Mucosa of descending colon (tissue), 3 donors: ENCODE data around the gene KIAA0232. TPM values are rescaled to one million over a fixed set of nuclear protein-coding genes. Genes with fewer than 3 reads are reported as not detected.

Source experiments
- ATAC-seq: fragments of 200-7000 bp; cut with Tn5 transposase; one replicate; pipeline ENCODE4 v1.9.1; 2020; ENCODE audit warnings: mild to moderate bottlenecking, moderate library complexity
- DNase-seq, 3 donors: peaks; one replicate each; pipeline ENCODE4 v3.0.0-alpha.2; 2020
- H3K36me3 ChIP-seq: fragments of 200-600 bp; one replicate; pipeline ENCODE4 v1.8.0; 2021; ENCODE audit warnings: low read depth, mild to moderate bottlenecking
- H3K4me1 ChIP-seq: fragments of 200-600 bp; one replicate; pipeline ENCODE4 v1.8.0; 2021; ENCODE audit warnings: low read depth, mild to moderate bottlenecking
- H3K4me3 ChIP-seq: fragments of 200-600 bp; one replicate; pipeline ENCODE4 v1.8.0; 2021; ENCODE audit warnings: mild to moderate bottlenecking
- H3K9me3 ChIP-seq: fragments of 200-600 bp; one replicate; pipeline ENCODE4 v1.8.0; 2021; ENCODE audit warnings: mild to moderate bottlenecking
- CTCF ChIP-seq: fragments of 200-600 bp; IDR thresholded peaks from one replicate; pipeline ENCODE4 v1.8.0; 2022; ENCODE audit warnings: antibody characterized with exemption, mild to moderate bottlenecking
- intact Hi-C, 2 donors: fragments of 100-400 bp; cut with DNase I in 1 of 2; cut with micrococcal nuclease in 1 of 2; formaldehyde crosslinking; loops; one replicate each; pipeline versions ENCODE4 v1.11.0 to v1.11.1; 2022; cut with DNase I, micrococcal nuclease
- total RNA-seq, 3 donors: library from RNA; stranded (reverse); fragmentation: NEBNext Ultra II Directional in 2 of 3; extraction: Animal tissue kit (Norgen Biotek cat#: 25700) in 2 of 3; gene quantifications; one replicate each; pipeline versions ENCODE4 v1.2.1 to v1.2.4, GENCODE V29; 2021 to 2023
- donor health status: DM: no; HTN: no; CAD: no; lungs with moderate emphysema.
- donor health status: DM: no; HTN: no; CAD: no.
- donor health status: DM: no; HTN: yes; CAD: no.

The KIAA0232 gene
- total RNA-seq, 3 donors from 2014 or later: 31.5 to 47.4 (median 46.6) TPM

GRCh38 chr4:6932918-6933317 is 150.4 kb downstream of the KIAA0232 start:
- DNase-seq: no peak
- TF ChIP-seq CTCF: no peak
- intact Hi-C loops: no loop called here
- Histone ChIP-seq H3K4me1 (peaks cover 36% of the 10 kb centered on the region), H3K4me3 (no peak overlapping the region), H3K36me3 (no peaks in the 10 kb centered on the region), H3K9me3 (no peaks in the 10 kb centered on the region)
- ATAC-seq: no peak

Other genes with a start within 250 kb of the KIAA0232 start
- gene MAN2B2, start 207.5 kb upstream of the KIAA0232 start, total RNA-seq: 10 to 100 TPM; 24.1 to 28.2 (median 27.2) TPM
- gene MRFAP1, start 142.0 kb upstream of the KIAA0232 start, total RNA-seq: 100 to 1,000 TPM; 115 to 244 (median 172) TPM
- gene S100P, start 88.8 kb upstream of the KIAA0232 start, total RNA-seq: 100 to 1,000 TPM in 1 of 3 donors, 10 to 100 TPM in 2; 15.7 to 189 (median 70.4) TPM
- gene MRFAP1L1, start 72.9 kb upstream of the KIAA0232 start, total RNA-seq: 10 to 100 TPM; 24.2 to 49.0 (median 31.2) TPM
- 10 to 100 TPM; 11.8 to 12.8 (median 11.8) TPM for gene BLOC1S4, start 66.6 kb upstream of the KIAA0232 start, total RNA-seq
- 10 to 100 TPM; 51.8 to 70.8 (median 56.2) TPM for gene TBC1D14, start 127.1 kb downstream of the KIAA0232 start, total RNA-seq